HuH-7 (cell line): ENCODE data around the gene SCYL3.
"Not testable (repeated sequence)": the region's sequence is repeated elsewhere in the genome, so short reads cannot be mapped to it uniquely, and the experiment has no call there.

Source experiments
- DNase-seq: peaks from one replicate; pipeline ENCODE4 v3.0.0; 2011; ENCODE audit warnings: low spot score

SCYL3 gene

DNA sequence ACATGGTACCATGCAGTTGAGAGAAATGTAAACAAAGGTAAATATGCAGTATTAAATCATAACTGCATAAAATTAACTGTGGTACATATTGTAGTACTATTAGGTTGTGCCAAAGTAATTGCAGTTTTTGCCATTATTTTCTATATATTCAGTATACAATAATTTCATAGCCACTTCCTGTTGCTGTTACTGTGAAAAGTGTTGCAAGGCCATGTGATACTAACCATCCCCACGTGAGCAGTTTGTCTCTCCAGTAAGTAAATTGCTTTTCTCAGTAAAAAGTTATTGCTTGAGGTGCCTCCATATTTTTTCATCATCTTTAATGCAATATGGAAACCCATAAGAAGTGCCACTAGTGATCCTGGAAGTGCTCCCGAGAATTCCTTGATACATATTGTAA is 79.4 kb downstream of the SCYL3 start:
- DNase-seq = no peak

DNA sequence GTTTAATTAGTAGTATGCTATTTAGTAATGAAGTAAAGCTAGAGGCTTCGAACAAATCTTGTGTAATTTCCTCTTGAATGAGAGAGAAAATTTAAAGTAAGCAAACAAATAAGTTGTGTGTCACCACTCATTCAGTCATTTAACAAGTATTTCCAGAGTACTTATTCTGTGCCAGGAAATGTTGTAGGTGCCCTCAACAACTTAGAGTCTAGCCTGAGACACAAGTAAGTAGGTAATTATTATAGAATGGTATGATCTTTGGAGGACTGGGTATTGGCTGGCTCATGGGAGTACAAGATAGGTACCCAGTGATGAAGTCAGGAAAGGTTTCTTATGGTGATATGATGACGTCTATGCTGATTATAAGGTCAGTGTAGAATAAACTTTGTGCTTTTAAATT is 81.6 kb downstream of the SCYL3 start:
- DNase-seq = no peak

DNA sequence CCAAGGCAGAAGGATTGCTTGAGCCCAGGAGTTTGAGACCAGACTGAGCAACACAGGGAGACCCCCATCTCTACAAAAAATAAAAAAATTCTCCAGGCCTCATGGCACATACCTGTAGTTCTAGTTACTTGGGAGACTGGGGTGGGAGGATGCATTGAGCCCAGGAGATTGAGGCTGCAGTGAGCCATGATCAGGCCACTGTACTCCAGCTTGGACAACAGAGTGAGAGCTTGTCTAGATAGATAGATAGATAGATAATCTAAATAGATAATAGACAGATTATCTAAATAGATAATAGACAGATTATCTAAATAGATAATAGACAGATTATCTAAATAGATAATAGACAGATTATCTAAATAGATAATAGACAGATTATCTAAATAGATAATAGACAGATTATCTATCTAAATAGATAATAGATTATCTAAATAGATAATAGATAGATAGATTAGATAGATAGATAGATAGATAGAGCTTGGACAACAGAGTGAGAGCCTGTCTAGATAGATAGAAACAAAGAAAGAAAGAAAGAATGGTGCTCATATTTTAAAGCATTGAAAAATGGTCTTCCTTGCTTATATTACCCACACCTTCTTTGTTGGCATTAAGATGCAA is 82.2 kb downstream of the SCYL3 start:
- not testable (repeated sequence) for DNase-seq

DNA sequence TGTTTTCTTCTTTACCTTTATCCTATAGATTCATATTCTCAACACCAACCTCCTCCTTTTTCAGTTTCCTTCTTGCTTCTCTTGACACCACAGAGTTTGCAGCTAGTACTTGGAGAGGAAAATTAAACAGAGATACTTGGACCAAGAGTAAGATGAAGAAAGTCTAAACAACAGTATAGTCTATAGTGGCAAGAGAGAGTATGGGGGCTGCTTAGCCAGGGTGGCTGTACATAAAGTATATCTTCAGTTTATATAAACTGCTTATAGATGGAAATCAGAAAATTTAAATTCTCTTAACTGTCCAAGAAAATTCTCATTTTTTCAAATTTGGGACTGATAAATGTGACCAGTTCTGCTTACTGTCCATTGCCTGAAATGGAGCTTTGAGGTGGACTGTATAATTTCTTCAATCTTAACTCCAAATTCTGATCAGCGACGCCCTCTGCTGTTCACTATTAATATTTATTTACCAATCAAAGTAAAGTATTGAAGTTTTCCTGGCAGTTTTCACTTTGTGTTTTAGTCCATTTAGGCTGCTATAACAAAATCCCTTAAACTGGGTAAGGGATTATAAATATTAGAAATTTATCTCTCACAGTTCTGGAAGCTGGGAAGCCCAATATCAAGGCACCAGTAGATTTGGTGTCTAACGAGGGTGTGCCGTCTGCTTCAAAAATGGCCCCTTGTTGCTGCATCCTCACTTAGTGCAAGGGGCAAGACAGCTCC is 84.2 kb downstream of the SCYL3 start:
- DNase-seq = peak; percentile 33

DNA sequence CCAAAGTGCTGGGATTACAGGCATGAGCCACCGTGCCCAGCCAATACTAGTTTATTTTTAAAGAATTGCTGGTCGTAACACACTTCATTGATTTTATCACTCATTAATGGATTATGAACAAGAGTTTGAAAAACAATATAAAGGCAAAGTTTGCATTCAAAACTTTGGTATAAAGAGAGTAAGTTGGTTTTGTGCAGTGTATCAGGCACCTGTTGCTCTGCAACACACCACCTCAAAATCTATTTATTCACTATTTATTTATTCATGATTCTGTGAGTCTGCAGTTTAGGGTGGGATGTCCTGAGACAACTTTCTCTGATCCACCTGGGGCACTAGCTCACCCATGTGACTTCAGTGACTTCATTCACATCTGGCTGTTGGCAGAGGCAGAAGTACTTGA is 88.8 kb downstream of the SCYL3 start:
- no peak for DNase-seq

DNA sequence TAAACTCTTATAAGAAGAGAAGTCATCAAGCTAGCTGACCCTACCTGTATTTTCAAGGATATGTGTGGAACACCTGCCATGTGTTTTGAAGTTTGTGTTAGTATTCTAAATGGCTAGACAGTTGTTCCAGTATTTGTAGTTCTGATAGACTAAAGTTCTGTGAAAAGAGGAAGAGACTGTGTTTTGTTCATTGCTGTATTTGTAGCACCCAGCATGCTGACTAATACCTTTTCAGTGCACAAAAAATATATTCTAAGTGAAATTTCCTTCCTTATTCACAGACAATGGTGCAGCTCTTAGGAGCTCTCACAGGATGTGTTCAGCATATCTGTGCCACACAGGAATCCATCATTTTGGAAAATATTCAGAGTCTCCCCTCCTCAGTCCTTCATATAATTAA is 90.8 kb downstream of the SCYL3 start:
- DNase-seq = no peak
